NCI-H2107 (cell line): ENCODE data around the gene PDGFD.

ENCODE experiments used
- DNase-seq: peaks from one replicate; lab custom pipeline; 2025; lab: John Stamatoyannopoulos, UW

The PDGFD gene

GRCh38 chr11:103920449-103920848, 243.5 kb downstream of the PDGFD start:
- no peak for DNase-seq

- DNase-seq = no peak
Measured at GRCh38 chr11:103910721-103911120, 253.2 kb downstream of the PDGFD start.

- DNase-seq = no peak
Measured at GRCh38 chr11:103907548-103908455, 256.1 kb downstream of the PDGFD start.

GRCh38 chr11:103907136-103907535, 256.8 kb downstream of the PDGFD start:
- DNase-seq = no peak

GRCh38 chr11:103906291-103906867, 257.6 kb downstream of the PDGFD start:
- no peak for DNase-seq

GRCh38 chr11:103904324-103904667, 259.7 kb downstream of the PDGFD start:
- no peak for DNase-seq

- DNase-seq = no peak
Measured at GRCh38 chr11:103903621-103904323, 260.2 kb downstream of the PDGFD start.

GRCh38 chr11:103902994-103903393, 261.0 kb downstream of the PDGFD start:
- no peak for DNase-seq

- DNase-seq = no peak
Measured at GRCh38 chr11:103901656-103902055, 262.3 kb downstream of the PDGFD start.

GRCh38 chr11:103898577-103899336, 265.2 kb downstream of the PDGFD start:
- no peak for DNase-seq

- DNase-seq = no peak
Measured at GRCh38 chr11:103898065-103898464, 265.9 kb downstream of the PDGFD start.

GRCh38 chr11:103897160-103897936, 266.6 kb downstream of the PDGFD start:
- no peak for DNase-seq

- no peak for DNase-seq
Measured at GRCh38 chr11:103895106-103895505, 268.8 kb downstream of the PDGFD start.

GRCh38 chr11:103894673-103895072, 269.3 kb downstream of the PDGFD start:
- DNase-seq = no peak

- DNase-seq = no peak
Measured at GRCh38 chr11:103894034-103894433, 269.9 kb downstream of the PDGFD start.

GRCh38 chr11:103893371-103893770, 270.6 kb downstream of the PDGFD start:
- no peak for DNase-seq

GRCh38 chr11:103892603-103893002, 271.3 kb downstream of the PDGFD start:
- no peak for DNase-seq

GRCh38 chr11:103890654-103891053, 273.3 kb downstream of the PDGFD start:
- no peak for DNase-seq

- no peak for DNase-seq
Measured at GRCh38 chr11:103889679-103890078, 274.3 kb downstream of the PDGFD start.

- no peak for DNase-seq
Measured at GRCh38 chr11:103888541-103888951, 275.4 kb downstream of the PDGFD start.

GRCh38 chr11:103887001-103887658, 276.8 kb downstream of the PDGFD start:
- DNase-seq = no peak
